HG03378 (cell line): Measurements from ENCODE around the gene XRCC5.
A peak's percentile ranks its signal among the peaks of the same experiment; 100 is the strongest.

Experiments
- ATAC-seq: cut with Tn5 transposase; IDR thresholded peaks from one replicate; pipeline ENCODE4 v1.9.1; 2021; ENCODE audit warnings: mild to moderate bottlenecking, moderate library complexity; ENCODE audit not compliant: unreplicated experiment

XRCC5 gene

DNA sequence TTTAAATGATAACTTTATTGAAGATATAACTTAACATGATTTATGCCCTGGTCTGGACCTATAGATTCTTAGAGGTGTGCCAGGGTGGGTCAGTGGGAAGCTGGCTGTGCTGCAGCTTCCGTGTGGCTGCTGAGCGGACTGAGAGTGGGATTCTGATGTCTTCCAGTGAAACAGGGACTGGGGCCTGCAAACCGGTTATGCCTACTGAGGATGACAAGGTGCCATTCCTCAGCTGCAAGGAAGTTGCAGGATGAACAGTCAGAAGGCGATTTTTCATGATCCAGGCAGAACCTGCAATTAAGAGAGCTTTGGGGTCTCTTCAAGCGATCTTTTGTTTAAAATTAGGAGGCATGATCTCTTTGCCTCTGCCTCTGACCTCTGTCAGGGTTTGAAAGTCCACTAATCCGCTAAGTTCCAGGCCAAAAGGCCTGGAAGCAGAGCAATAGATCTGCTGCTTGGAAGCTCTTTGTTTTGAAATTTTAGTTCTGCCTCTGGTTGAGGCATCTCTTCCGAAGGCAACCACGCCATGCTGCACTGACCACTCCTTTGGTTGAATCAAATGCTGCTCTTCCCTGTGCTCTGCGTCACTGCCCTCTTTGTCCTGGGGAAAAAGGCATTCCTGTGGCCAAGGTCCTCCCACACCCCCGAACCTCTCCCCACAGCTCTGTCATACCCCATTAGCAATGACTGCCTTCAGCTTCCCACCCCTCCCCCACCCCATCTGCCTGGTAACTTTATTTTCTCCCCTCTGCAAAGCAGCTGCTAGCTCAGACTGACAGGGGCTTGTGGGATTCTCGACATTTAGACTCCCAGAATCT lies 25.5 kb upstream of the XRCC5 start:
- no peak for ATAC-seq

DNA sequence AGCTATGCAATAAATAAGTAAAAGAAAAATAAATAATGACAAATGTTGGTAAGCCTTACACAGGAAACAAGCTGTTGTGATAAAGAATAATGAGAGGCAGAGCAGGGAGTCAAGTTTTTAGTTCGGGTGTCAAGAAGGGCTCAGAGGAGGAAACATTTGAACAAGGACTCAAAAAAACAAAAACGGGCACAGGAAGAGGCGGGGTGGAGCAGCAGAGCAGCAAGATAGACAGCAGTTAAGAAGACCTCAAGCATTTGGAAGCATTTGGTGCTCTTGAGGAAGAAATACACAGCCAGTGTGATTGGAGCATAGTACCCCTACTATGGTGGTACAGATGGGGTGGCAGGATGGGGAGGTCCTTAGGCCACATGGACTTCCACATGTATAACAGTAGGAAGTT lies 24.6 kb upstream of the XRCC5 start:
- ATAC-seq = no peak

DNA sequence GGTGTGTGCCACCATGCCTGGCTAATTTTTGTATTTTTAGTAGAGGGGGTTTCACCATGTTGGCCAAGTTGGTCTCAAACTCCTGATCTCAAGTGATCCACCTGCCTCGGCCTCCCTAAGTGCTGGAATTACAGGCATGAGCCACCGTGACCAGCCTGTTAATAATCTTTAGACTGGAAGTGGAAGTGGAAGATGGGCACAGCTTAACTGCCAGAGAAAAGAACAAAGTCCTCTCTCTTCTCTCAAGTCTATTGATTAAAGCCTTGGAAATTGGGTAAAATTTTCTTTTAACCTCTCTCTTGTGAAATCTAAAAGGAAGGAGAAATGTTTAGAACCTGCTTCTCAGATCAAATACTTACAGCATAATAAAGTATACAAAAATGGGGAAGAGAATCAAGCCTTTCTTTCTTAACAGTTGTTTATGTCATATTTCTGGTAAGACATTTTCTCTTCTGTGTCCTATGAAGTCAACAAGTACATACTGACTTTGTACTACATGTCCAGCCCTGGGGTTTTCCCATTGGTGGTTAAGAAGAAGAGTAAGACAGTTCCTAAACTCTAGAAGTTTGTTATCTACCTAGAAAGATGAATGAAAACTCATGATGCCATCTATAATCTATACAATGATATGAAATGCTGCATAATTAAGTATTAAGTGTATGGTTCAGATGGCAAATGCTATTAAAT lies 22.8 kb upstream of the XRCC5 start:
- no peak for ATAC-seq

DNA sequence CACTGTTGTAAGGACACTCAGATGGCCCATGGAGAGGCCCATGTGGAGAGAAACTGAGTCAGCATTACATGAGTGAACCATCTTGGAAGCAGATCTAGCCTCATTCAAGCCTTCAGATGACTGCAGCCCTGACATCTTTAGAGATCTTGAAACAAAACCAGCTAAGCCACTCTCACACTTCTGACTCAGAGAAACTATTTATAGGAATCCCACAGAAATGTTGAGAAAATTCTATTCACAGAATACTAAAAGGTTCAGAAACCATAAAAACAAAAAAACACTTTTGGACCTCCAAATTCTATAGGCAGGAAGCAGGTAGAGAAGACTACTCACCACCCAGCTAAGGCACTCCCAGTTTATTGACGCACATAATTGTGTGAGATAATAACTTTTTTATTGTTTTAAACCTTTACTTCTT lies 18.8 kb upstream of the XRCC5 start:
- ATAC-seq = no peak

DNA sequence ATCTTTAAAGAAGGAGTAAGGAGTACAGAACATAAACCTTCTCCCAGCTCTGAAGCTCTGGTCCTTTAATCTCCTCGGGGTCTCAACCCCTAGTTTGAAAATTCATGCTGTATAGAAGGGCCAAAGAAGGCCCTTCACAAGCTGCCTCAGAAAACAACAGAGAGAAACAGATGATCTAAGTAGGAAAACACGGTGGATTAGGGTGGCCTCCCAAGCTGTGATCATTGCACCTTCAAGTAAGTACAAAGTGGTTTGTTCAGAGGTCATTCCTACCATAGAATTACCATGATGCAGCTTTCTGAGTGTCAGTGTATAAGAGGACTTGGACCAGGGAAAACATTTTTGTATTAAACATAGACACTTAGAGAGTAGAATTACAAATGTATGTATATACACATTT lies 16.5 kb upstream of the XRCC5 start:
- ATAC-seq = no peak

DNA sequence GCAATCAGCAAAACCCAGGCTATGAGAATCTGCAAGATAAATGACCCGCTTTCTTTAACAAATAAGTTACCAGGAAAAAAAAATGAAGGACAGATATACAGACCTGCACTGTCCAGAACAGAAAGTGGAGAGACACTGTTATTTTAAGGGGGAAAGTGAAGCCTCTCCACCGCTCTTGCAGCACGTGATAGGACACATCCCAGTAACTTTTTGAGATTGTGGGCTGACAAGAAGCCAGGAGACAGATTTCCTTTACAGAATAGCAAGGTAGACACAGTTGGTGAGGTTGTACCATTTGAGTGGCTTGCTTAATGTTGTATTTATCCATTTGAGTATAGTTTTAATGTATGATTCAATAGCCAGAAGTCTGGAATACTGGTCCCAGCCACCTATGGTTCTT lies 14.4 kb upstream of the XRCC5 start:
- no peak for ATAC-seq

DNA sequence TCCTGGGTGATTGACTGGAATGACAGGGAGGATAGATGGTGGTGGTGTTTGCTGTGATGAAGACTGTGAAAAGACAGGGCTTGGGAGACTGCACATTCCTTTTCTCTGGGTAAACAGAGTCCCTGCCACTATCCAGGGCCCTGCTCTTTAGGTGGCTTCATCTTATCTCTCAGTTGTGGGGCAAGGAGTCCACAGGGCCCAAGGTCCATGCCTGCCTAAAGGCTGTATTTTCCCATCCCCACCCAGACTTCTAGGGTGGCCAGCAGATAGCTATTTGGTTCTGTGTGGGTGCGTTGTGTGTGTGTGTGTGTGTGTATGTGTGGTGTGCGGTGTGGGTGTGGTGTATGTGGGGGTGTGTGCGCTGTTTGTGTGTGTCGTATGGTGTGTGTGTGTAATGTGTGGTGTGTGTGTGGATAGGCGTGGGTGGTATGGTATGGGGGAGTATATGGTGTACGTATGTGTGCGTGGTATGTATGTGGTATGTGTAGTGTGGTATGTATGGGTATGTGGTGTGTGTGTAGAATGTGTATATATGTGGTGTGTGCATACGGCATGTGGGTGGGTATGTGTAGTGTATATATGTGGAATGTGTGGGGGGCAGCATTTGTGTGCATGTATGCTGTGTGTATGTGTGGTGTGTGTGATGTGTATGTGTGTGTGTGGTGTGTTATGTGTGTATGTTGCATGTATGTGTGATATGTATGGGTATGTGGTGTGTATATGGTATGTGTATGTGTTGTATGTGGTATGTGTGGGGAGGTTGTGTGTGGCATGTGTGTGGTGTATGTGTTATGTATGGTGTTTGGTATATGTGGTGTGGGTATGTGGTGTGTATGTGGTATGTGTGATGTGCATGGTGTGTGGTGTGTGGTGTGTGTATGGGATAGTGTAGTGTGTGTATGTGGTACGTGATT lies 10.5 kb upstream of the XRCC5 start:
- ATAC-seq = no peak

DNA sequence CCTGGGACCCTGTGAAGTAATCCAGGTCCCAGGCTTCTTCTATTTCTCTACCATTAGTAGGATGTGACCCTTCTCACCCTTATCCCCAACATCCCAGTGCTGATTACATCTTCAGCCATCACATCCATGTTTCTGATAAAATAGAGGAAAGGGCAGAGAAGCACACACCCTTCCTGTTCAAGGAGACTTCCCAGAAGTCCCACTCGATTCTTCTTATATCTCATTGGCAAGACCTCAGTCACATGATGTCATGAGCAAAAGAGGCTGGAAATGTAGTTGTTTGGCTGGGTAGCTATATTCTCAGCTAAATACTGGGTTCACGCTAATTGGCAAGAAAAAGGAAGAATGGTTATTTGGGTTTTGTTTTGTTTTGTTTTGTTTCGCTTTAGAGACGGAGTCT lies 8.0 kb upstream of the XRCC5 start:
- ATAC-seq = no peak

DNA sequence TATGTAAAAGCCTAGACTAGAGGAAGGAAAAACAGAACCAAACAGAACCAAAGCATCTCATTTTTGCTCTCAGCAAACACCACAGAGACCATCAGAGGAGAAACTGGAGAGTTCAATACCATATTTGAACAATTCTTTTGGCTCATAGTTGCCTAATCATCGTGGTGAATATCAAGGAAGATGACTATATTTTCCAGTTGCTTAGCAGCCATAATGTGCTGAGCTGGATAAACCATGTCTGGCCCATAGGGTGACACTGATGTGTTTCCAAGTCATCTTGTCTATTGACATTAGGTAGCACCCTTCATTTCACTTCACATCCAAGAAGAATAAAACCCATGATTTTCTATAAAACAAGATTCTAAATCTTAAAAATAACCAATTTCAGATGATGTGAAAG lies 5.9 kb upstream of the XRCC5 start:
- no peak for ATAC-seq

DNA sequence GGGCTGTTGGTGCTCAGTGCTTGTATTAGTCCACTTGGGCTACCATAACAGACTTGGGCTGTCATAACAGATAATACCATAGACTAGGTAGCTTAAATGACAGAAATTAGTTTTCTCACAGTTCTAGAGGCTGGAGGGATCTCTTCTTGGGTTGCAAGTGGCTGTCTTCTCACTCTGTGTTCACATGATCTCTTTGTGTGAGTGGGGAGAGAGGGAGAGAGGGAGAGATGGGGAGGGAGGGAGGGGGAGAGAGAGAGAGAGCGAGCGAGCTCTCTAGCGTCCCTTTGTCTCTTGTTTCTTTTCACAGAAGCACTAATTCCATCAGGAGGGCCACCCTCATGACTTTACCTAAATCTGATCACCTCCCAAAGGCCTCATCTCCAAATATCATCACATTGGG lies 4.5 kb upstream of the XRCC5 start:
- ATAC-seq = no peak

DNA sequence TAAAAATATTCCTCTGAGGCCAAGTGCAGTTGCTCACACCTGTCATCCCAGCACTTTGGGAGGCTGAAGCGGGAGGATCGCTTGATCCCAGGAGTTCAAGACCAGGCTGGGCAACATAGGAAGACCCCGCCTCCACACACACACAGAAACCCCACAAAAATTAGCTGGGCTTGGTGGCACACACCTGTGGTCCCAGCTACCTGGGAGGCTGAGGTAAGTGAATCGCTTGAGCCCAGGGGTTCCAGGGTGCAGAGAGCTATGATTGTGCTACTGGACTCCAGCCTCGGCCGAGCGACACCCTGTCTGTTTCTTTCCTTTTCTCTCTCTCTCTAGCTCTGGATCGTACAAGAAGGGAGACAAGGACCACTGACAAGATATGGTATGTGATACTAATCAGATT lies 1.8 kb upstream of the XRCC5 start:
- ATAC-seq = no peak

DNA sequence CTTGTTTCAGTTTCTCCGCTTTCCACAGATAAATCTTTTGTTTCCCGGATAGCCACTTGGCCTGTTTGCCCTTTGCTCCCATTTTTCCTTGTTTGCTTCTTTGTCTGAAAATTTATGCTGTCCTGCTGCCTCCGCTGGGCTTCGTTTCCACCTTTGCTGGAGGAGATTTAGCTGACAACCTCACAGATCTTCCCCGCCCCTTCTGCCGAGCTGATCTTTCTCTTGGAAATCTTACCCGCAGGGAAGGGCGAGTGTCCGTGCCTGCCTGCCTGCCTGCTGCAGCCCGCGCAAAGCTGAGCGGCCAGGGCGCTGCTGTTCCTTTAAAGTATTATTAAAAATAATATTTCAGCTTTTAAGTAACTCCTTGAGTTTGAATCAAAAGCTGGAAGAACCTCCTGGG lies 1.4 kb upstream of the XRCC5 start:
- no peak for ATAC-seq

DNA sequence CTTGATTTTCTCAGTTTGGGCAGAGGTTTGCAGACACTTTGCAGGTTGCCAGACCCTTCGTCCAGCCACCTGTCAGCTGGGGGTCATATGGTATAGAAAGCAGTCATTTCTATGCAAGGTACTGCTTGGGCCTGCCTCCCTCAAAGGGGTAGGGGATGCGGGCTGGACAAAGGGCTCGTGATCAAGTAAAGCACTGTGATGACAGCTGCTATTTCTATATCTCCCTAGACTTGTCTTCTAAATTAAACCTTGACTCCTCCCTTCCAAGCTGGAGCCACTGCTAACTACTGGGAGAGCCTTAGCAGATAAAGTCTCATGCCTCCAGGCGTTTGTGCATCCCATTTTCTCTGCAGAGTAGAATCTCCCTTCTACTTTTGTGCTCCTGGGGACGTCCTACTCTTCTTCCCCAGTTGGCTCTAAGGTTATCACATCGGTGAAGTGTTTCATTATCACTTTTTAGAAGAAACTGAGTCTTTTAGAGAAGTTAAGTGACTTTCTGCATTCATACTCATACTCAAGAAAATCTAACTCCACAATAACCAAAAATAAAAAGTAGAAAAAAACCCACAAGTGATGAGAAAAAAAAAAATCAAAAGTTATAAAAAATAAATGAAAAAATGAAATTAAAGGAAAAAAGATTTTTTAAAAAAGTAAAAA lies 710 bp upstream of the XRCC5 start:
- ATAC-seq = no peak

DNA sequence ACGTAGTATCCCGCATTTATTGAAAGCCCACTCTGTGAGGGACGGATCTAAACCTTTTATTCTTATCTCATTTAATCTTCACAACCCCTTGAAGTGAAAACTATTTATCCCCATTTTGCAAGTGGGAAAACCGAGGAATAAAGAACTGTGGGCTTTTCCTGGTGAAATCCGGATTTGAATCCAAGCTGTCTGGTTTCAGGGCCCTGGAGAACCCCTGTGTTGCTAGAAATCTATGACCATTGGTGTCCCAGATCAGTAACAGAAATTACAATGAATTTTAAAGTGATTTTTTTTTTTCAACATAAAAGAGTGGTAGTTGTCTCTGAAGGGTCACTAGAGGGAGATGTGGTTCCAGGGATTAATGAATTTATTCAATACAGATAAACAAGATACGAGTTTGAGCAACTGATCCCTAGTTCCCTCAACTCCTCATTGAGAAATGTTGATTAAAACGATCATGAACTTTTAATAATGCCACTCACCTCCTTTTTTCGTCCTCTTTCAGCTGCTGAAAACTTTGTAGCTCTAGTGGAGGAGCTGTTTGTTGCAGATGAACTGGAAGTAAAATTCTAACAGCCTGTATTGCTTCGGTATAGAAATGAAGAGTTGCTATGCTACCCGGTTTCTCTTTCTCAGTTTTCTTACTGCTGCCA lies 940 bp downstream of the XRCC5 start:
- no peak for ATAC-seq

DNA sequence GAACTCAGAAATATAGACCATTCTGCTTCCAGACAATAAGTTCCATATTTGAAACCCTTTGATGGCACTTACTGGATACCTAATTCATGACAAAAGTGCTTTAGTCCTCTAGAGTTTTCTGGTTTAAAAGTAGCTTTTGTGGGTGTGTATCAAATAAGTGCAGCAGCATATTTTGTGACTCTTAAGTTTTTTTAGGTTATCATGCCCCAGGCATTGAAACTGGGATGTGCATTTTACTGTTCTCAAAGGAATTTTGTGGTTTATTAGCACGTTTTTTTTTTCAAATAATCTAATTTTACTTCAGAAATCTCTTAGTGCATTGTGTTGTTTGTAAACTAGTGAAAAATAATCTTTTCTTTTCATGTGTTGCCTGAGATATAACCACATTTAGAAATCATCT lies 1.5 kb downstream of the XRCC5 start:
- ATAC-seq = no peak

DNA sequence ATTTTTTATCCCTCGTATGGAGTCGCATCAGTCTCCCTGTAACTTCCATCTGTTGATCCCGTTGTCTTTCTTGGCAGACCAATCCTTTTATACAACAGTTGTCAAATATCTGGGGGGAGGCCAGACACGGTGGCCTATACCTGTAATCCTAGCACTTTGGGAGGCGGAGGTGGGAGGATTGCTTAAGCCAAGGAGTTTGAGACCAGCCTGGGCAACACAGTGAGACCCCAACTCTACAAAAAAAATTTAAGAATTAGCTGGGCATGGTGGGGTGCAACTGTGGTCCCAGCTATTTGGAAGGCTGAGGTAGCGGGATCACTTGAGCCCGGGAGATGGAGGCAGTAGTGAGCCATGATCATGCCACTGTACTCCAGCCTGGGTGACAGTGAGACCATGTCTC lies 2.0 kb downstream of the XRCC5 start:
- no peak for ATAC-seq

DNA sequence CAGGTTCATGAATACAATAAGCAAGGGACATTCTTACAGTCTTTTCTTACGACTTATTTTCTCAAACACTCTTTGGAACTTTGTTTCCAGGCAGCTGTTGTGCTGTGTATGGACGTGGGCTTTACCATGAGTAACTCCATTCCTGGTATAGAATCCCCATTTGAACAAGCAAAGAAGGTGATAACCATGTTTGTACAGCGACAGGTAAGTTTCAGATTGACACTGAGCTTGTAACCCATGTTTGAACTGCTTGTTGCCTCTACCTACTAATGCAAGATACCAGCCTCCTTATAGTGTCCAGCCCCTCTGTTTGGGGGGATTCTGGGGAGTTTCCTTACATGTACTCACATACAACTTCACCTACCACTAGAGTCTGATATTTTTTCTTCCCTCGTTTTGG lies 3.8 kb downstream of the XRCC5 start:
- no peak for ATAC-seq

DNA sequence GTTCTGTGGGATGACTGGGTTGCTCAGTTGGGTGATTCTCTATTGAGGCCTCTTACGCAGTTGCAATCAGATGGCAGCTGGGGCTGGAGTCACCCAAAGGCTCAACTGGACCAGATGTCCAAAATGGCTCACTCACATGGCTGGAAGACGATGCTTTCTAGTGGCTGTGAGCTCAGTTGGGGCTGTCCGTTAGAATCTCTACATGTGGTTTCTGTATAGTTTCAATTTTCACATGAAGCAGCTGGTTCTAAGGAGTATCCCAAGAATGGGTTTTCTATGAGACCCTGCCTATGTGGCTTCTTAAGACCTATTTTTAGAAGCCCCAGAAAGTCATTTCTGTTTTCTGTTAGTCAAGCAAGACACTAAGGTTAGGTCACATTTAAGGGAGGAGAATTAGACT lies 4.4 kb downstream of the XRCC5 start:
- ATAC-seq = peak; percentile 79

DNA sequence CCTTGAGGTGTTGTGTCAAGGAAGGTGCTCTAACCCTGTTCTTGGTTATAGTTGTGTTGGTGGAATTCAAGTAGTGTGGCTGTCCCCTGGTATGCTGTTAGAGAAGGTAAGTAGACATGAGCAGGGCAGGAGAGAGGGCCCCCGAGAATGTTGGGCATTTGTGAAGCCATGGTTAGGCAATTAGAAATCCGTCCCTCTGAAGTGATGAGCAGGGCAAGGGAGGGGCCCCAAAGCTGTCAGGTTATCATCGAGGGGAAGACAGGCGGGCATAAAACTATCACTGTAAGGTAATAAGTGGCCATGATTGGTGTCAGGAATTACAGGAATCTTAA lies 5.2 kb downstream of the XRCC5 start:
- ATAC-seq = no peak

DNA sequence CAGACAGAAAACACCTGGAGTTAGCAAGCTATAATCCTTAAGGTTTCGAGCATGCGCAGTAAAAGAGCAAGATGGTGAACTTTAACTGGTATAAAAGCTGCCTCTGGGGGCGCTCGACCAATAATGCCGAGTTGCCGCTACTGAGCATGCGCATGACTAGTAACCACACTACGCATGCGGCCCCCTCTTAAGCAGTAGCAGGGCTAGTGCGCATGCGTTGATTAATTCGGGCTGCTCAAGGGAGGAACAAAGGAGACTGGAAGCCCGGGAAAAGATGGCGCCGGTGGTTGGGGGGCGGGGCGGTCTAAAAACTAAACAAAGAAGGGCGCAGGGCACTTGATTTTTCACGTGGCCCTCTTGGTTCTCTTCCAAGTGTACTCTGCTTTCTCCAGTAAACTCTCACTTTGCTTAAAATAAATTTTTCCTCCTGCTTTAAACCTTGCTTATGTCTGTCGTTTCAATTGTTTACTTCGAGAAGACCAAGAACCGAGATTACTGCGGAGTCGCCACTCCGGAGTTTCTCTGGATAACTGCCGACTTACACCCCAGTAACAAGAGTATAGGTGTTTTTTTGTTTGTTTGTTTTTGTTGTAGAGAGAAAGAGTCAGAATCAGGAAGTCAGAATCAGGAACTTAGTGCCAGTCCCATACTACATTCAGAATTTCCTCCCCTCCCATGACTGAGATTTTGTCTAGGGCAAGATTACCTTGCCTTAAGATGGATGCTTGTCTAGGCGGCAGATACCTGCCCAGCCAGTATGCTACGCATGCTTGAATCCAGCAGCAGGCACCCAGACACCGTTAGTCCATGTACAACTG lies 5.8 kb downstream of the XRCC5 start:
- ATAC-seq = no peak
